HG03571 (cell line): Measurements from ENCODE around the gene PRM3.

ENCODE experiments used
- ATAC-seq: cut with Tn5 transposase; IDR thresholded peaks from one replicate; pipeline ENCODE4 v1.9.1; 2021; ENCODE audit not compliant: unreplicated experiment

PRM3 gene

DNA sequence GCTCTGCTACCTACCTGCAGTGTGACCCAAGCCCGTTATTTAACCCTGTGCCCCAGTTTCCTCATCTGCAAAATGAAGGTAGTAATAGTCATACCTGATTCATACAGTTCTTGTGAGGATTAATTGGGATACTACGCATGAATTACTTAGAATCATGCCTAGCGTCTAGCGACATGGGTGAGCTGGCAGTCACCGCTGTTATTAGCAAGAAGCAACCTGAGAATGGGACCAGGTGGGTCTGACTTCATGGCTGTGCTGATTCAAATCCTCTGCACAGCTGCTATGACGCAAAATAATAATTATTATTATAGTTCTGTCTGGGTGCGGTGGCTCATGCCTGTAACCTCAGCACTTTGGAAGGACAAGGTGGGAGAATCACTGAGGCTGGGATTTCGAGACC, 25.3 kb downstream of the PRM3 start:
- ATAC-seq = no peak

DNA sequence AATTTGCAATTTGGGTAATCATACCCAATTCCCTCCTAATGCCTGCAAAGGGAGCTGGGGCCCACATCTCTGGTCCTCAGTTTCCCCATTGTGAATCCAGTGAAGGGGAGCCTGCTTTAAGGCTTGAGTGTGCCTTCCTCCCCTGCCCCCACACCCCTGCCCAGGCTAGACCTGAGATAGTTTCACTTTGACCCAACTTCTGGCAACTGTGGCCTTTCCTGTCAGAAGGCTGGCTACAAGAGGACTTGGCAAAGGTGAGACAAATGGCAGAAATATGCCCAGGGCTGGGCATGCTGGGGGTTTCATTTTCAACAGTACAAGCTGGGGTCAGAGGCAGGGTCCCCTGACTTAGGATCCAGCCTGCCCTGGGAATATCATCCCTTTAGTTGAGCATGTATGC, 27.4 kb downstream of the PRM3 start:
- ATAC-seq = no peak

DNA sequence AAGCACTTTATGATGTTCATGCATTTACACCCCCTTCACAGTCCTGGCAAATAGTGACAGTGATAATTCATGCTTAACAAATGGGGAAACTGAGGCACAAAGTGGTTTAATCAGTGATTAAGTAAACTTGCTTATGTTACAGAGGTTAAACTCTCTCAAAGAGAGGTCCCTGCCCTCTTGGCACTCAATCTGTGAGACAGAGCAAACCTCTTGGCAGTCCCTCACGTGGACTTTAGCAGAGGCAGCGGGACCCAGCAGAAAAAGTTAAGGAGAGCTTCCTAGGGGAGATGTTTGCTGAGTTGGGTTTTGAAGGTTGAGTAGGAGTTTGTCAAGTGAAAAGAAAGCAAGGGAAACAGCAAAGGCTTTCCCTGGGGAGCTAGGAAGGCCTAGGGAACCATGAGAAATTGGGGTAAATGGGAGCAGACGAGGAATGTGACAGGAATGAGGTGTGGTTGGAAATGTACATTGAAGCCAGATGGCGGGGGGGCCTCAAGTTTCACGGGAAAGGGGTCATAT, 28.1 kb downstream of the PRM3 start:
- no peak for ATAC-seq

DNA sequence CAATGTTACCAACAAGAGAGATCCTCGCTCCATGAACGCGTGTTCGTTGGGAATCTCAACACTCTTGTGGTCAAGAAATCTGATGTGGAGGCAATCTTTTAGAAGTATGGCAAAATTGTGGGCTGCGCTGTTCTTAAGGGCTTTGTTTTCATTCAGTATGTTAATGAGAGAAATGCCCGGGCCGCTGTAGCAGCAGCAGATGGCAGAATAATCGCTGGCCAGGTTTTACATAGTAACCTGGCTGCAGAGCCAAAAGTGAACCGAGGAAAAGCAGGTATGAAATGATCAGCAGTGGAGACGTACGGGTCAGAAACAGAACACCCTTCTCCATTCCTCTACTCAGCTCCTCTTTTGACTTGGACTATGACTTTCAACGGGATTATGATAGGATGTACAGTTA, 30.8 kb downstream of the PRM3 start:
- no peak for ATAC-seq

DNA sequence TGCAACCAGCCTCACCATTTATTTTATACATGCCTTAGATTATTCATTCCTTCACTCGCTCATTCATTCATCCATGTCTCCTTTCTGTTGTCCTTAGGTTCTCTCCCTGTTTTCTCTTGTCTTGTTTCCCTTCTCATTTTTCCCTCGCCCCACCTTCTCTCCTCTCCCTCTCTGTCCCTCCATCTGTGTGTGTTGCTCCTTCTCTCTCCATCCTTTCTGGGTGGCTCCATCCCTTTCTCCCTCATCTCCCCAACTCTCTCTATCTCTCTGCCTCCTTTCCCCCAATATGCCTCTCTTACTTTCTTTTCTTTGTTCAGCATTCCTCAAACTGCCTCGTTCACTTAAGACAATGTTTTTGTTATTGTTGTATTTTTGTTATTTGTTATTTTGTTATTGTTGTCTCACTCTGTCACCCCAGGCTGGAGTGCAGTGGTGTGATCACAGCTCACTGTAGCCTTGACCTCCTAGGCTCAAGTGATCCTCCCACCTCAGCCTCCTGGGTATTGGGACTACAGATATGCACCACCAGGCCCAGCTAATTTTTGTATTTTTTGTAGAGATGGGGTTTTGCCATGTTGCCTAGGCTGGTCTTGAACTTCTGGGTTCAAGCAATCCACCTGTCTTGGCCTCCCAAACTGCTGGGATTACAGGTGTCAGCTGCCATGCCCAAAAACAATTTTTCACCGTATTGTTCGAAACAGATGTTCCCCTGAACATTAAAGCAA, 31.8 kb downstream of the PRM3 start:
- ATAC-seq = no peak

DNA sequence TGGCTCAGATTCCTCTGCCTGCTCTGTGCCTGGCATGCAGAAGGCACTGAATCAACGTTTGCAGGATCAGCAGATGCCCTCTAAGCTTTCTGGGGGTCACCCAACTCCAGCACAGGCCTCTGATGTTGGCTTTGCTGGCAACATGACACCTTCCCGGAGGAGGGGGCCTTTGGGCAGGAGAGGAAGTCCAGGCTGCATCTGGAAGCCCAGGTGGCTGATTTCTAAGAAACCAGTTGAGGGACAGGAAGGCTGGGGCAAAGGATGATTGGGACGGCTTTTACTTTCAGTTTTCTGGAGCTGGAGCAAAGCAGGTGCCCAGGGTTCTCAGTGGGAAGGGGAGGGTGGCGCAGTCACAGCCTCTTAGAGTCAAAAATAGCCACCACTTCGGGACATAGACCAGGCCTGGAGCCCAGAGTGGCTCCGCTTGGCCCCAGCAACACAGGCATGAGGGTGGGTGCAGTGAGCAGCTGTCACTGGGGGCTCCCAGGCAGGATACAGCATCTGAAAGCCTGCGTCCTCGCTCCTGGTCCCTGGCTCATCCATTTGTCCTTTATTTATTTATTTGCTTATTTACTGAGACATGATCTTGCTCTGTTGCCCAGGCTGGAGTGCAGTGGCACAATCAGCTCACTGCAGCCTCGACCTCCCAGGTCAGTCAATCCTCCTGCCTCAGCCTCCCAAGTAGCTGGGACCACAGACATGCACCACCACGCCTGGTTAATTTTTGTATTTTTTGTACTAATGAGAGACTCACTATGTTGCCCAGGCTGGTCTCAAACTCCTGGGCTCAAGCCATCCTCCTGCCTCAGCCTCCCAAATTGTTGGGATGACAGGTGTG, 32.6 kb downstream of the PRM3 start:
- no peak for ATAC-seq

DNA sequence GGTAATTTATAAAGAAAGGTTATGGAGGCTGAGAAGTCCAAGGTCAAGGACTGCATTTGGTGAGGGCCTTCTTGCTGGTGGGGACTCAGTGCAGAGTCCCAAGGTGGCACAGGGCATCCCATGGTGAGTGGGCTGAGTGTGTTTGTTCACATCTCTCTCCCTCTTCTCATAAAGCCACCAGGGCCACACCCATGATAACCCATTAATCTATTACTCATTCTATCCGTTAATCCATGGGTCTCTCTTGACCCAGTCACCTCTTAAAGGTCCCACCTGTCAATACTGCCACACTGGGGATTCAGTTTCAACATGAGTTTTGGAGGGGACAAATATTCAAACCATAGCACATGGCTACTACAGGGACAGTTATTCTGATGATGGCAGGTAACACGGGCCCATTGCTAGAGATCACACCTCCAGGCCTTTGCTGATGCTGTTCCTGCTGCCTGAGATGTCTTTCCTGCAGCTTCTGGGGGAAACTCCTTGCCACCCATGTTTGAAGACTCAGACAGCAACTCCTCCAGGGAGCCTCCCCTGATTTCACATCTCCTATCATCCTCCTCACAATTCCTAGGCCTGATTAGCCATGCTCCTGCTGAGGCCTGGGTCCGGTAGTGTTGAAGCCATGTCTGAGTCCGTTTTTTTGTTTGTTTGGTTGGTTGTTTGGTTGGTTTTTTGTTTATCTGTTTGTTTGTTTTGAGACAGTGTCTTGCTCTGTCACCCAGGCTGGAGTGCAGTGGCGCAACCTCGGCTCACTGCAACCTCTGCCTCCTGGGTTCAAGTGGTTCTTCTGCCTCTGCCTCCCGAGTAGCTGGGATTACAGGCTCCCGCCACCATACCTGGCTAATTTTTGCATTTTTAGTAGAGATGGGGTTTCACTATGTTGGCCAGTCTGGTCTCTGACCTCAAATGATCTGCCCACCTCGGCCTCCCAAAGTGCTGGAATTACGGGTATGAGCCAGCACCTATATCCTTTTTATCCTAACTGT, 33.5 kb downstream of the PRM3 start:
- no peak for ATAC-seq

DNA sequence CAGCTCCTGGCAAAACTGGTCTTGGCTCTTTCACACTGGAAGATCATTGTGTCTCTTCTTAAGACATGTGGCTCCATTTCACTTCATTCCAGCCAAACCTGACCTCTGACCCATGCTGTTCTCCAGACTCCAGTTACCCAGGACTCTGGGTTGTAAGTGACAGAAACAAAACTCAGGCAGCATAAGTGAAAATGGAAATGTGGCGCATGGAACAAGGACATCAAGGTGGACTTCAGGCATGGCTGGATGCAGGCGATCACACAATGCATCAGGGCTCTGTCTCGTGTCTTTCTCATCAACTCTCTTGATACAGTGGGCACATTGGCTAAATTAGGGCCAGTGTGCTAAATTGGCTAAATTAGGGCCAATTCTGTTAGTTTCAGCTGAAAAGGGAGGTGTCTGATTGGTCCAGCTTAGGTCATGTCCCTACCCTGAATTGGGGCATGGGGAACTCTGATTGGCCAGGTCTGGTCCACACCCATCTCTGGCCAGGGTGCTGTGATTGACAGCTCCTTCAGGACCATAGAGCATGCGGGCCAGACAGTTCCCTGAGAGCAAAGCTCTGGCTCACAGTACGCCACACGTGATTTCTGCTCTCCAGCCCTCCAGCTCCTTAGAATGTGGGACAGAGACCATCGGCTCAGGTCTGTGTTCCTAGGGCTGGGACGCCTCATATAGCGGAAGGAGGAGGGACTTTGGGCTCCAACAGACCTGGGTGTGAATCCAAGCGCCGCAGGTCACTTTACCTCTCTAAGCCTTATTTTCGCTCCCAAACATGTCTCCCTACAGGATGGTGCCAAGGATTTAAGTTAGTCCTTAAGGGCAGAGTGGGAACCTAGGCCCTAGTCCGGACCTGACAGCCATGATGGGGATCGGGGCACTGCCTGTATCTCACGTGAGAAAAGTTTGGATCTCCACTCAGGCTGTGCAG, 34.9 kb downstream of the PRM3 start:
- ATAC-seq = no peak

DNA sequence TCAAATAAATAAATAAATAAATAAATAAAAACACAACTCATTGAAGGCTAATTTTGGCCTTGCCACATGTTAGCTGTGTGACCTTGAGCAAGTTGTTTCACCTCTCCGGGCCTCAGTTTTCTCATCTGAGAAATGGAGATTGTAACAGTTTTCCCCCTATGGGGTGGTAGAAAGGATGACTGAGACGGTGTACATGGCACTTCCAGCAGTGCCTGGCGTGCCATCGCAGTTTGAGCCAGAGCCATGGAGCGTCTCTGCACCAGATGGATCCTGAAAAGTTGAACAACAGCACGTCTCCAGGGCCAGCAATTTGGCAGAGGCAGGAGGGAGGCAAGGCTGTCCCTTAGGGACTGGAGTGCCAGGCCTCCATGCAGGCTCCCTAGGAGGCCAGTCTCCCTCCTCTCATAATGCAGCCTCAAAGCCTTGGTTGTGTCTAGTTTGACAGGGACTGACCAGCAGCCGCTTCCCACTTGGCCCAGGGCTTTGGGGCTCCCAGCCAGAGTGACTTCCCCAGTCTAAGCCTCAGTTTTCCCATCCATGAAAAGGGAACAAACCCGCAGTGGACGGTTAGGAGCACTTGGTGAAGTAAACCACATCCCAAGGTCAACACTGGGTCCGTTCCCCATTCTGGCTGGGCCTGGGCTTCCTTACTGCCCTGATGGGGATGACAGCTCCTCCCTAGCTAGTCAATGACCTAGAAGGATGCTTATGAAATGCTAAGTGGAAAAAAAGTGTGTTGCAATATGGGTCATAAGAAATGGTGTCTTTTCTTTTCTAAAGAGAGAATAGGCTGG, 36.8 kb downstream of the PRM3 start:
- no peak for ATAC-seq

DNA sequence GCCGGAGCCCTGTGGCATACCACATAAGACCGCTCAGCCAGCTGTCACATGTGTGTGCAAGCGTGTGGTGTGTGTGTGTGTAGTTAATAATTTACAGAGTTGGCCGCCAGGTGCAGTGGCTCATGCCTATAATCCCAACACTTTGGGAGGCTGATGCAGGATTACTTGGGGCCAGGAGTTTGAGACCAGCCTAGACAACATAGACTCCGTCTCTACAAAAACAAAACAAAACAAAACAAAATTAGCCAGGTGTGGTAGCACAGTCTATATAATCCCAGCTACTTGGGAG, 37.8 kb downstream of the PRM3 start:
- no peak for ATAC-seq

DNA sequence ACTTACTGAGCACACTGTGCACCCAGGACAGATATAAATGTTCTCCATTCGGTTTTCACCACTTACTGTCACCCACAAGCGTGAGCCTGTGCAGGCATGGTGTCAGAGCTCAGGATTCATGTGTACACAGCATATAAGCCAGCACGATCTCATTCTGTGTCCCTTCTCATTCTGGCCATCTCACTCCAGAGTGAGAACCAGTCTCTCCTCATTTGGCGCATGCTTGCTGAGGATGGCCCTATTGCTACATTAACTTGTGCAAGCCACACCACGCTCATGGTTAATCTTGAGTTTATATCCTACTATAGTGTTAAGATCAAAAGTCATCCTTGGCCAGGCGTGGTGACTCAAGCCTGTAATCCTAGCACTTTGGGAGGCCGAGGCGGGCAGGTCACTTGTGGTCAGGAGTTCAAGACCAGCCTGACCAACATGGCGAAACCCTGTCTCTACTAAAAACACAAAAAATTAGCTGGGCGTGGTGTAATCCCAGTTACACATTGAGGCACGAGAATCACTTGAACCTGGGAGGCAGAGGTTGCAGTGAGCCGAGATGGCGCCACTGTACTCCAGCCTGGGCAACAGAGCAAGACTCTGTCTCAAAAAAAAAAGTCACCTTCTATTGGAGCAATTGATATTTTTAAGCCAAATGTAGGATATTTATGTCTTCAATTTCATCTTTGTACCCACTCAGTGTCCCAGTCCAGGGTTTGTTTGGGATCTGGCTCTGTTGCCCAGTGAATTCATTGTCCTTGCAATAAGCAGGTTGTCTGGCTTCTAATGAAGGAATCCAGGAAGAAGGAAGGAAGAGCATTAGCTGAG, 38.3 kb downstream of the PRM3 start:
- no peak for ATAC-seq

DNA sequence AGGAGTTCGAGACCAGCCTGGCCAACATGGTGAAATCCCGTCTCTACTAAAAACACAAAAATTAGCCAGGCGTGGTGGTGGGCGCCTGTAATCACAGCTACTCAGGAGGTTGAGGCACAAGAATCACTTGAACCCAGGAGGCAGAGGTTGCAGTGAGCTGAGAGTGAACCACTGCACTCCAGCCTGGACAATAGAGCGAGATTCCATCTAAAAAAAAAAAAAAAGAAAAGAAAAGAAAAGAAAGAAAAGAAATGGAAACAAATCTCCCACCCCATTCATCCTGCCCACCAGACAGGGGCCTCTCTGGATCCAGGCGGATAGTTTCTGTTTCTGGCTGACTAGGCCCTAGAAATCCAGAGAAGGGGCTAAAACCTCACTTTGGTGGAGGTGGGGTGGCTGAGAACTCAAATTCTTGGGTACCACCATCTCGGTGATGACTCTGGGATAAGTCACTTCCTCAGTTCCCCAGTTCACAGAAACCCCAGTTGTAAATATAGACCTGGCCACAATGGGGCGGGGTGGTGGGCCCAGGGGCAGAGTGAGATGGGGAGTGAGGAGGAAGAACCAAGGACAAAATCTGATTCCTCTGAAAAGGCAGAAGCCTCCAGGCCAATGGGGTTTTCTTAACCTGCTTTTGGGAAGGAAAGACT, 39.6 kb downstream of the PRM3 start:
- no peak for ATAC-seq

DNA sequence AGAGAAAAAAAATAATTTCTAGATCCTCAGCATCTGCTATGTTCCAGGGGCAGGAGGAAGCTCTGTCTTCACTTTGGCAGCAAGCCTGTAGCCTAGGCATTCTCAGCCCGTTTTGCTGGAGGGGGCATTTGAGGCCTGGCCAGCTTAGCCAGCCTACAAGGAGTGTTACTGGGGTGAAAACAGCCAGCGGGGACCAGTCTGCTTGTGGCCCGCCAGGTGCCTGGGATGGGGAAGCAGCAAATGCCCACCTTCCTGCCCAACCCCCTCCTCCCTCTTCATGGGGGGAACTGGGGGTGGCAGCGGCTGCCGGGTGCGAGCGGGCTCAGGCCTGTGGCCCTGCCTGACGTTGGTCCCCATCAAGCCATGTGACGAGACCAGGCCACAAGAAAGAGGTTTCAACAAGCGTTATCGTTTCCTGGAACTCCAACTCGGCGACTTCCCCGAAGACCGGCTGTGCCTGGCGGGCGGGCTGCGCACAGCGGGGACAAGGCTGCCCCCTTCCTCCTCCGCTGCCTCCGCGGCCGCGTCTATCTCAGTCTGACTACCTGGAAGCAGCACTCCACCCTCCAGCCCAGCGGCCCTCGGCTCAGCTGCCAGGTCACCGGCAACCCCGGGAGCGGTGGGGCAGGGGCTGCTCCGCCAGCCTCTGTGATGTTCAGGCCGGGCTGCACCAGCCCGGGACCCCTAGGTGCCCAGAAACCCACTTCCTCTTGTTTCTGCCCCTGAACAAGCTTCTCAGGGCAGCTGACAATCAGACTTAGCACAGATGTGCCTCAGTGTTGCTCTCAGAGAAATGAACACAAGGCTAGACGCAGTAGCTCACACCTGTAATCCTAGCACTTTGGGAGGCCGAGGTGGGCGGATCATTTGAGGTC, 40.3 kb downstream of the PRM3 start:
- peak; percentile 54 for ATAC-seq

DNA sequence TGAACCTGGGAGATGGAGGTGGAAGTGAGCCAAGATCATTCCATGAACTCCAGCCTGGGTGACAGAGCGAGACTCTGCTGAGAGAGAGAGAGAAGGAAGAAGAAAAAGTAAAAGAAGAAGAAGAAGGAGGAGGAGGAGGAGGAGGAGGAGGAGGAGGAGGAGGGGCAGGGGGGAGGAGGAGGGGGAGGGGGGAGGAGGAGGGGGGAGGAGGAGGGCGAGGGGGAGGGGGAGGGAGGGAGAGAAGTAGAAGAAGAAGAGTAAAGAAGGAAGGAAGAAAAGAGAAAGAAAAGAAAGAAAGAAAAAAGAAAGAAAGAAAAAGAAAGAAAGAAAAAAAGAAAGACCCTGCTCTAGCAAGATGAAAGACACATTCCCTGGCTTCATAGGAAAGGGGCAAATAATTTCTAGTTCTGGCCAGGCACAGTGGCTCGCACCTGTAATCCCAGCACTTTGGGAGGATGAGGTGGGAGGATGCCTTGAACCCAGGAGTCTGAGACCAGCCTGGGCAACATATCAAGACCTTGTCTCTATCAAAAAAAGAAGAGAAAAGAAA, 41.1 kb downstream of the PRM3 start:
- no peak for ATAC-seq

DNA sequence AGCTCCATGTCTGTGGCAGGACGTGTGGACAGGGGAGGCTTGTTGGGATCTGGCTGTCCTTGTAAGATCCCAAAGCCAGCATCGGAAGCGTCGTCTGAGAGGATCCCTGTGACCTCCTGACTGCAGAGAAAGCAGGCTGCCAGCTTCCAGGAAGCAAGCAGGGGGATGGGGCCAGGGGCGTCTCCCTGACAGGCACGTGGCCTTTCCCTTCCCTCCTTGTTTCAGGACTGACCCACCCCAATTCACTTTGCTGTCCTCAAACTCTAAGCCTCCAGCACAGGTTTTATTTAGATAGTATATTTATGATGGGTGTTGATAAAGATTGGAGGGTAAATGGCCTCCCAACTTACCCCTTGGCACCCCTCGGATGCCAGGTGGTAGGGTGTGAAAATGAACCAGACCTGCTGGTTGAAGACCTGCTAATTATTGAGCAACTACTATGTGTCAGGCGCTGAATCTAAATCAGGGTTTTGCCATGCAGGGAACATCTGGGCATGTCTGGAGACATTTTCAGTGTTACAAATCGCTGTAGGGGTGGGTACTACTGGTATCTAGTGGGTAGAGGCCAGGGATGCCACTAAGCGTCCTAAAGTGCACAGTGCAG, 42.0 kb downstream of the PRM3 start:
- no peak for ATAC-seq

DNA sequence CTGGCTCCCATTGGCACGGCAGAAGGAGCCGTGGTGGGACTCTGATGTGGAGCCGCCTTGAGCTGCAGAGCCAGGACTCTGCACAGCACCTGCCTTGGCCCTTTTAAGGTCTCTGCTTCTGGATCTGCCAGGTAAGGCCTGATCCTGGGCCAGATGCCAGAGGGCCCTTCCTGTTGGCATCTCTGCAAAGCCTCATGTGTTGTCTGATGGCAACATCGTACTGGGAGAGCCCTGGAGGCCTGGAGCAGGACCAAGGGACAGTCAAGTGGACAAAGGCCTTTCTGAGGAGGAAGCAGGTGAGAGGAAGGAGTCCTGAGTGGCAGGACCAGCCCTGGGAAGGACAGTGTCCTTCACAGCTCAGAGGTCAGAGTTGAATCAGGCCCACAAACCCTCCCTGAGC, 43.5 kb downstream of the PRM3 start:
- no peak for ATAC-seq
